Measurements from ENCODE around the gene LYL1.

The LYL1 gene

DNA sequence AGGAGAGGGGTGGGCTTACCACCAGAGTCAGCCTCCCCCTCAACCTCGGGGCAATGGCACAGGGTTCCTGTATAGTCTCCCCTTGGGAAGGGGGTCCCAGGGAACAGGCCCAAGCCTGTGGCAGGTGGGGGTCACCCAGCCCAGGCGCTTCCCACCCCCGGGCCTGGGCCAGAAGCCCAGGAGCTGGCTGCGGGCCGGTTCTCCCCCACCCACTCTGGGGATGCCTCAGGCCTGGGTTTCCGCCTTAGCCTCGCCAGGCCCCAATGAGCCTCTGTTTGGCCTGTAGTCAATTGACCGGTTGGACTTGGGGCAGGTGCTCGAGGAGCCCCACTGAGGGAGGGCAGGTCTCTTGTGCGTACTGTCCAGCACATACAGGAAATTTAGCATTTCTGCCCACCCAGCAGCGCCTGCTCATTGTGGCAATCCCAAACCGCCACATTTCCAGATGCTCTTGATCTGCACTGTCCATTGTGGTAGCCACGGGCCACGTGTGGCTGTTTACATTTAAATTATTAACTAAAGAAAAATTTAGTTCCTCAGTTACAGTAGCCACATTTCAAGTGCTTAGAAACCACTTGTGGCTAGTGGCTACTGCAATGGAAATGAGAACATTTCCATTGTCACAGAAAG lies 9.9 kb downstream of the LYL1 start:
- no peak for DNase-seq (ENCODE audit: low read depth in 2 of 2)

DNA sequence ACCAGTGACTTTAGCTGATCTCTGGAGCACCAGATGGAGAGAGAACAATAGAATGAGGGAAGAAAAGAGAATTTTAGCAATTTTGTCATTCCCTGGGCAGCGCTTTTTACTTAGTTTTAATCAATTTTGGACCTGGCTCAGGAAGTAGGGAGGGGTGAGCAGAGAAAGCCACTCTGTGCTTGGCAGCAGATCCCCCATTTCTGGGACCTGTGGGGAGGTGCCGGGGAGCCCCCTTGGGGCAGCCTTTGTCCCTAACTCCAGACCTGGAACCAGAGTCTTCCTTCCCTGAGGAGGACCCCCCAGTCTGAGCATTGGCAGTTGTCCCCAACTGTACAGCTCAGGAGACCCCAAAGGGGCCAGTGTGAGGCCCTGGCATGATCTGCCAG lies 10.5 kb downstream of the LYL1 start:
- DNase-seq (ENCODE audit: low read depth in 2 of 2): no peak

DNA sequence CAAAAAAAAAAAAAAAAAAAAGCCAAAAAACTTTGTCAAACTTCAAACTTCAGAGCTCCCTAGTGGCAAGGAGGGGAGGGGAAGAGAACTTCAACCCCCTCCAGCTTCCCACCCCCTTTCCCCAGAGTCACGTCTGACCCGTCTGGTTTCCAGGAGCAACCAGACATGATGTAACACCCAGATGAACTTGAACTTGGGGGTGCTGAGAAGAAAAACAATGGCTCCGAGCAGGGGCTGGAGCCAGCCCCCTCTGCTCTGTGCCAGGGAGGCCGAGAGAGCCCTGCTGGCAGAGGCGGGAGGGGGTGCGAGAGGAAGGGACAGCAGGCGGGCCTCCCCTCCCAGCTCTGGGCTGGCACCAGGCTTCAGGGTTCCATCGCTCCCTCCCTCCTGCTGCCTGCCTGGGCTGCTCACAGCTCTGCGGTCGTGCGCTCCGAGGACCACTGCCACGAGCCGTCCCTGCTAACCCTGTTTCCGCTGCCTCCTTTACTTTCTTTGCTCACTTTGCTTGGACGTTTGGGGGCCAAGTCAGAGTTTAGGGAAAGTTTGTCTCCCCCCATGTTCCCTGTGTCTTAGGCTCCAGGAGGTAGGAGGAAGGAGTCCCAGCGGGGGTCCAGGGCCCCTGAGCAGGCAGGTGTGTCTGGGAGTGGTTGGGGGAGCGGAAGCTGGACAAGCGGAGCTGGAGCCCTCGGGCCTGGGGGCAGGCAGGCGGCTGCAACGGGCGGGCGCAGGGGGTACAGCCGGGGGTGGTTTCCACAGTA lies 11.1 kb downstream of the LYL1 start:
- DNase-seq (ENCODE audit: low read depth in 2 of 2): no peak

- no peak for DNase-seq (ENCODE audit: low read depth in 2 of 2)
These were observed 12.0 kb downstream of the LYL1 start for GRCh38 chr19:13090511-13091231.

DNA sequence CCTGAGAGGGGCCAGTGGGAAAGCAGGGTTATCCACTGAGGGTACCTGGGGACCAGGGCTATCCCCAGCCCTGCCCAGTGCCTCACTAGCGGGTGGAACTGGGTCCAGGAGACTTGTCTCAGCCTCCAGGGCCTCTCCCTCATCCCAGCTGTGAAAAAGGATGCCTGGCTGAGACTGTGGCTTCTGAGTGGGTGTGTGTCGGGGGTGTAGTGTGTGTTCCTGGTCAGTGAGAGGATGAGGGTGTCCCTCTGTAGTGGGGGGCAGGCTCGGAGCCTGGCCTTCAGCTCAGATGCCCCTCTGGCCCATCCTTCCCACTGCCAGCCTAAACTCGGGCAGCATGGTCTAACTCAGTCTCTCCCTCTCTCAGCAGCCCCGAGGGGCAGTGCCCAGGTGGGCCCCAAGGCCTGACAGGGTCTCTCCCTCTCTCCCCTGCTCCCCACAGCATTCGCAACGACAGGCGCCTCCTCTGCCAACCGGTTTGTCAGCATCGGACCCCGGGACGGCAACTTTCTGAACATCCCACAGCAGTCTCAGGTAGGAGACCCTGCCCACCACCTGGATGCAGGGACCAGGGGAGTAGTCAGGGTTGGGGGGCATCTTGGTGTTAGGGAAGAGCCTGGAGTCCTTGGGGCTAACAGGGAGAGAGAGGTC lies 12.7 kb downstream of the LYL1 start:
- DNase-seq (ENCODE audit: low read depth in 2 of 2): no peak

- DNase-seq (ENCODE audit: low read depth in 2 of 2): no peak
These were observed 13.4 kb downstream of the LYL1 start for GRCh38 chr19:13089139-13089856.

DNA sequence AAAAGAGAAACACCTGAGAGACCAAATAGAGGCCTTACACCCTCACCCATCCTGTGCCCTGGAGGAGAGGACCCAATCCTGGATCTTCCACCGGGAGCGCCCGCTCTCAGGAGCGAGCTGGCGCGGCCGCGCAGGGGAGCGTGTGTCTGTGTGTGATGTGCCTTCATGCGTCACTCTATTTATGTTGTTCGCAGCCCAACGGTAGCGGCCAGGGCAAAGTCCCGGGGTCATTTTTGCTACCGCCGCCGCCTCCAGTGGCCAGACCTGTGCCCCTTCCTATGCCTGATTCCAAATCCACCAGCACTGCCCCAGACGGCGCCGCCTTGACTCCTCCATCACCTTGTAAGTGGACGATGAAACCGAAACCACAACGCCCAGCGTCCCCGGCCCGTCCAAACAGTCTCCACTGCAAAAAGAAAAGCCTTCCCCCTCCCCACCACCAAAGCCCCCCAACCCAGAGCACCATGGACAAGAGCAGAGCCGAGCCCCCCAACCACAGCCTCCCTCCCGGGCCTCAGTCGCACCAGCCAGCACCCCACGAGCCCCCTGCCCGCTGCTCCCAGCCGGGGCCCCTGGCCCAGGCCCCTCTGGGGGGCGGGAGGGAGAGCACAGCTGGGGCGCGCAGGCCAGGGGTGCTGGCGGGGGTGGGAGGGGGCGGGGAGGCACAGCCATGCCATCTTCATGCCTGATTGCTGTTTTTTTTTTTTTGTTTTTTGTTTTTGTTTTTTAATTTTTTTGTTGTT lies 14.7 kb downstream of the LYL1 start:
- DNase-seq (ENCODE audit: low read depth in 2 of 2): no peak

- DNase-seq (ENCODE audit: low read depth in 2 of 2): no peak
These were observed 15.4 kb downstream of the LYL1 start for GRCh38 chr19:13087295-13087694.

GRCh38 chr19:13086341-13086740 lies 16.3 kb downstream of the LYL1 start:
- no peak for DNase-seq (ENCODE audit: low read depth in 2 of 2)

DNA sequence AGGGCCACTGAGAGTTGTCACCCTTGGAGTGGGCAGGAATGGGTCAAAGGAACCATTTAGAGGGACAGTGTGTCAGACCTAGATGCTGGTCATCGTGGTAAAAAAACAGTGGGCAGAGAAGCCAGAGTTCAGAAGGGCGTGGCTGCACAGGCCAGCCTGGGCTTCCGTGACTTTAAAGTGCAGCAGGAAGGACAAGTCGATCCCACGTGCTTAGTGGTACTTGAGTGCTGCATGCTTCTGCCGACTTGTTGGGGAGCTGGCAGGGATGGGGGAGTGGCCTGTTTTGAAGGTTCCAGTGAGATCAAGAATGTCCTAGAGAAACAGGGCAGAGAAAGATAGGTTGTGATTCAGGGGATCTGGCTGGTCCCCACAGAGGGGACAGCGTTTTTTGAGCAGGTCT lies 17.0 kb downstream of the LYL1 start:
- DNase-seq (ENCODE audit: low read depth in 2 of 2): no peak

DNA sequence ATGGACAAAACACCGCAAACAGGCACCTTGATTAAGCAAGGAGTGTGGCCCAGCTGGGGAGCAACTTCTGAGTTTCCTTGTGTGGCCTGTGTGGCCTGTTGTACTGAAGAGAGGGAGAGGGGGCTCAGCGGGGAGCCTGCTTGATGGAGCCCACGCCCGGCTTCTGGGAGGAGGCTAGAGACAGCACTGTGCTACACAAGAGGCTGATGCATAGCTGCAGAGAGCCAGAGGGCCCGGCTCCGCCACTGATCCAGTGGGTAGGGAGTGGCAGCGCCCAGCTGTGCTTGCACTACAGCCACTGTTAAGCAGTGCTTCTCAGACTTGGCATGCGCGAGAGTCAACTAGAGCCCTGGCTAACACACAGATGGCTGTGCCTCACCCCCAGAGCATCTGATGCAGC lies 19.0 kb downstream of the LYL1 start:
- DNase-seq (ENCODE audit: low read depth in 2 of 2): no peak

GRCh38 chr19:13083008-13083404 lies 19.7 kb downstream of the LYL1 start:
- no peak for DNase-seq (ENCODE audit: low read depth in 2 of 2)

- DNase-seq (ENCODE audit: low read depth in 2 of 2): no peak
These were observed 20.3 kb downstream of the LYL1 start for GRCh38 chr19:13082192-13083007.

DNA sequence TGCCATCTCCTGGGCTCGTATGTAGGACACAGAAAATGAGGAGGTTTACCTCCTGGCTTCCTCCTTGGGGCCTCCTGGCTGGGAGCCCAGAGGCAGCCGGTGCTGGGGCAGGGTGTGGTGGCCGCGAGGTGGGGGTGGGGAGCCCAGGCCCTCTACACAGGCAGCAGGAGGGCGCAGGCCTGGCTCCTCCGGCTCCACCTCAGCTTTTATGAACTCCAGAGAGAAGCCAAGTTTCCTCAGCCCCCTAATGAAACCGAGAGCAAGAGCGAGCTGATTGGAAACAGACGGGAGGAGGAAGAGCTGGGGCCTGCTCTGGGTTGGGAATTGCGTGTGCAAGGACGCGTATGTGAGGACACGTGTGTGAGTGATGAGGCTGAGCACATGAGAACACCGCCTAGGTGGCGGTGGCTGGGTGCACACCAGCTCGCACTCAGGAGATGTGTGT lies 23.1 kb downstream of the LYL1 start:
- no peak for DNase-seq (ENCODE audit: low read depth in 2 of 2)

- no peak for DNase-seq (ENCODE audit: low read depth in 2 of 2)
These were observed 23.6 kb downstream of the LYL1 start for GRCh38 chr19:13078897-13079541.

GRCh38 chr19:13078381-13078780 lies 24.3 kb downstream of the LYL1 start:
- no peak for DNase-seq (ENCODE audit: low read depth in 2 of 2)

DNA sequence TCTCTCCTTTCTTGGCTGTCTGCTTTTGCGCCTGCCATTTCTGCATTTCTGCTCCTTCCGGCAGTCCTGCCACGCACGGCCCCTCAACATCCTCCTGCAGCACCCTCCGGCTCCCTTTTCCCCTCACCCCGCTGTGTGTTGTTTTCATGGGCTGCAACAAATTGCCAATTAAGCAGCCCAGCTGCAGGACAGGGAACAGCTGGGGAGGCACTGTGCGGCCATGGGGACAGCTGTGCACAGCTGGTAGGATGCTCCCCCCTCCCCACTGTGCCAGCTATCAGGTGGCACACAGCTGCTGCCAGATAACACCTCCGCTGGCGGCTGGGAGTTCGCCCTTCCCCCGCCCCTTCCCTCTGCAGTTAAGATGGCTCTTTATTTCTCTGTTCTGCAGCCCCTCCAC lies 25.4 kb downstream of the LYL1 start:
- DNase-seq (ENCODE audit: low read depth in 2 of 2): no peak

- DNase-seq (ENCODE audit: low read depth in 2 of 2): no peak
These were observed 25.9 kb downstream of the LYL1 start for GRCh38 chr19:13076787-13077186.

DNA sequence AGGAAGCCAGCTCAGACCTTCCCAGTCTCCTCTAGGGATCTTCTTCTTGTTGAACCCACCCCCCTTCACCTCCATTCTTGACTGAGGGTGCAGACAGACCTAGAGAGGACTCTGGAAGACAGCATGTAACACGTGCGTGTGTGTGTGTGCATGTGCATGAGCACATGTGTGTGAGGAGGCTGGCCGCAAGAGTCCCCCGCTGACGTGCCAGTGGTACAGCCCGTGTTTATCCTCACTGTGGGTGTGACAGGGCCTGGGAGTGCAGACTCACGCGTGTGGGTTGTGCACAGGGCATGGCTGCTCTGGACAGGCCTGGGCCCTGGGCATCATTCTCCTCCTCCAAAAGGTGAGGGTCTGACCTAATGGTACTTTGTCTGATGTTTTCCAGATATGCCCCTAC lies 26.3 kb downstream of the LYL1 start:
- no peak for DNase-seq (ENCODE audit: low read depth in 2 of 2)

DNA sequence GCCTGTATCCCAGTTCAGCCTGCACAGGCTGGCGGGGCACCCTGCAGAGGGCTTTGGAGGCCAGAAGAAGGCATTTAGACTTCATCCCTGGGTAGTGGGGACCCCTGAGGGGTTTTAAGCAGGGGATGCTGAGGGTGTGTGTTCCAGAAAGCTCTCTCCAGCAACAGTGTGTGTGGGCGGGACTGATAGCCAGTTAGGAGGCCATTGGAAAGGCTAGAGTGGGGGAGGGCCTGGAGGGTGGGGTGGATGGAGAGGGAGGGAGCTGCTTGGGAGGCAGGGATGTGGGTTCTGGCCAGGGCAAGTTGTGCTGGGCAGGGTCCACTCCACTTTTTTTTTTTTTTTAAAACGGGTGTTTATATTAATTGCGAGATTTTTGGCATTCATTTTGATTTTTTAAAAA lies 28.3 kb downstream of the LYL1 start:
- DNase-seq (ENCODE audit: low read depth in 2 of 2): no peak
